ENCODE measurements around the gene HOXD9.

- TF ChIP-seq CTCF (IDR thresholded peaks at IDR 0.05) (no peak), POLR2A (IDR thresholded peaks at IDR 0.05) (no peak)
Observed at GRCh38 chr2:176160251-176160985, 37.9 kb downstream of the HOXD9 start.
